ENCODE results near the gene ARHGAP23. TPM values are rescaled to one million over a fixed set of nuclear protein-coding genes. Genes with fewer than 3 reads are reported as not detected.

Gene ARHGAP23
- total and polyA plus RNA-seq, 2 donors, result 39.8 to 53.8 TPM

DNA sequence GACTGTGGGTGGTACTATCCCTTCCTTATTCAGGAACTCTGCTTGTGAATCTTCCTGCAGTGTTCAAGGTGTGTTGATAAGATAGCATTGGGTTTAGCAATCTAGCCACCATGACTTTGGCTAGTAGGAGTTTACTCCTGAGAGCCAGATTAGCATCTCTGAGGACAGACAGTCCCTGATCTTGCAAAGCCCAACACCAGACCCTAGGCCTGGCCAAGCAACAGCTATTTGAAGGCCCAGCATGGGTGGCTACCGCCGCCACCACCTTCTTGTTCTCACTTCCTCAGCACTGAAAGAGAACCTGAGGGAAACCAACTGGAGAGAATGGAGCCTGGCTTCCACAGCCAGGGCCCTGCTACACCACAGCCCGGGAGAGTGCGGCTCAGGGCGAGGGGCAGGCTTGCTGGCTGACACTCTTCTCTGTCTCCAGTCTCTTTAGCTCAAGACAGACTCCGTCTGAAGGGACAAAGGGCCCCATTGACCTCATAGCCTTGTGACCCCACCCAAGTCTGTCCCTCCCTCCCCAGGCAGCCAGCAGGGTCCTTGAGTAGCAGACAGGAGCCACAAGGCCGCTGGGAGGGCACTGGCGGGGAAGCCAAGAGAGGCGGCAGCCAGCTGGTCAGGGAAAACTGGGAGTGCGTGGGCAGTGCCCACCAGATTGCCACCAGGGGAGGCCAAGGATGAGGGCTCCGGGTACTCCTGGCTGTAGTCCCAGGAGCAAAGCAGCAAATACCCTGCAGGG, 10.9 kb upstream of the ARHGAP23 start:
- H3K27ac ChIP-seq (ENCODE audit: low read depth), result no peak overlapping the region
- no peak overlapping the region for H3K4me3 ChIP-seq (ENCODE audit: low read depth, low read length)
- no peaks in the 10 kb centered on the region for H3K4me1 ChIP-seq (ENCODE audit: insufficient read depth)
- 80% methylated on average over 11 of the region's 11 CpGs for WGBS
- H3K36me3 ChIP-seq (ENCODE audit: insufficient read depth), result no peaks in the 10 kb centered on the region
- DNase-seq (ENCODE audit: extremely low spot score), result no peak

DNA sequence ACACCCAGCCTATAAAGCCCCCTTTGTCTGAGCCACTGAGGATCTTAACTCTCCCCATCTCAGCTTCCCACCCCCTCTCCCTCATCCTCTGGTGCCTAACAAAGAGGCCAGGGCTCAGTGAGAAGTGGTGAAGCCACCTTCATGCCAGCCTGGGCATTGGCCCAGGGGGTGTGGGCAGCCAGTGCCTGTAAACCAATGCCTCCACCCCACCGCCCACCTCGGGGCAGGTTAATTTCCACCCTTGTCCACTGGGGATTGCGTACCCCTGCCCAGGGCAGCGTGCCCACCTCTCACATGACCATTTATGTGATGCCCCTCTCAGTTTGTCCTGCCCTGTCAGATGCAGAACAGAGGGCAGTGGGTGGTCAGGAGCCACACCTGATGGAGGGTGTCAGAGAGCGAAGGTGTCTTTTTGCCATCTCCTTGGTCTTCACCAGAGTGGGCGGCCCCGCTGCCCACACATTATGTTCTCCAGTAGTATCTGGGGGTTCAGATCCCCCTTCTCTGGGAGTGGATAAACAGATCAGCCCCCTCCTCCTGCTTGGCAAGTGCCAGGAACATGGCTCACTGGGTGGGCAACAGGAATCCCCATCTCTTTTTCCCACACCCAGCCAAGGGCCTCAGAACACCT, 10.1 kb upstream of the ARHGAP23 start:
- H3K36me3 ChIP-seq (ENCODE audit: insufficient read depth), result no peaks in the 10 kb centered on the region
- no peak overlapping the region for H3K27ac ChIP-seq (ENCODE audit: low read depth)
- 88% methylated on average over 7 of the region's 7 CpGs for WGBS
- no peaks in the 10 kb centered on the region for H3K4me1 ChIP-seq (ENCODE audit: insufficient read depth)
- no peak for DNase-seq (ENCODE audit: extremely low spot score)
- H3K4me3 ChIP-seq (ENCODE audit: low read depth, low read length), result no peak overlapping the region

DNA sequence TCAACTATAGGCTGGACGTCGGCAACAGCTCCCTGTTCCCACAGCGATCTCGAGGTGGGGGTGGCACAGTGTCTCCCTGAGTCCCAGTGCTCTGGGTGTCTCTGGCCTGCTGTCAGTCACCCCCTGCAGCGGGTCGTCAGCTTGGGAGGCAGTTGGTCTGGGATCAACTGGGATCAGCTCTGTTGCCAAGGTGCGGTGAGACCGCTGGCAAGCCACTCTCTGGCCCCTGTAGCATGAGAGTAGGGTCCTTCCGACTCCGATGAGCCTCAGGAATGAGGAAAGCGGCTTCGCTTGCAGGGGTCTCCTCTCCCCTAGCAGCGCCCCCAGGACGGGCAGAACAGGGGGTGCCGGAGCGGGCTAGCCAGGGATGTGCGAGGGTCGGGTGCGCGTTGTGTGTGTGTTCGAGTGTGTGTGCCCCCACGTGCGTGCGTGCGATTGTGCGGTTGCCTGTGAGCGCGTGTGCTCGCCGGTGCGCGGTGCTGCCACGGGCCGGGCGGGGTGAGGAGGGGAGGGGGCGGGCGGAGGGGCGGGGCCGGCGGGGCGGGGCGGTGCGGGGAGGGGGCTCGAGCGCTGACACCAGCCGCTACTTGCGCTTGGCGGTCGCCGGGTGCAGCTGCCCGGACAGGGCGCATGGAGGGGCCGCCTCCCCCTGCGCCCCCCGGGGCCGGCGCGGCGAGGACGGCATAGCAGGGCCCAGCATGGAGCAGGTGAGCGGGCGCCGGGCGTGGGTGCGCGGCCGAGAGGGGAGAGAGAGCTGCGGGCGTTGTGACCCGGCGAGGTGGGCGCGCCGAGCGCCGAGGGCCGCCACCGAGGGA, 9.4 kb upstream of the ARHGAP23 start:
- Histone ChIP-seq H3K4me1 (ENCODE audit: insufficient read depth) (no peaks in the 10 kb centered on the region), H3K36me3 (ENCODE audit: insufficient read depth) (no peaks in the 10 kb centered on the region), H3K4me3 (ENCODE audit: low read depth, low read length) (peak overlapping the region; percentile 37), H3K27ac (ENCODE audit: low read depth) (no peak overlapping the region)
- 4% methylated on average over 77 of the region's 78 CpGs for WGBS
- DNase-seq (ENCODE audit: extremely low spot score), result no peak

DNA sequence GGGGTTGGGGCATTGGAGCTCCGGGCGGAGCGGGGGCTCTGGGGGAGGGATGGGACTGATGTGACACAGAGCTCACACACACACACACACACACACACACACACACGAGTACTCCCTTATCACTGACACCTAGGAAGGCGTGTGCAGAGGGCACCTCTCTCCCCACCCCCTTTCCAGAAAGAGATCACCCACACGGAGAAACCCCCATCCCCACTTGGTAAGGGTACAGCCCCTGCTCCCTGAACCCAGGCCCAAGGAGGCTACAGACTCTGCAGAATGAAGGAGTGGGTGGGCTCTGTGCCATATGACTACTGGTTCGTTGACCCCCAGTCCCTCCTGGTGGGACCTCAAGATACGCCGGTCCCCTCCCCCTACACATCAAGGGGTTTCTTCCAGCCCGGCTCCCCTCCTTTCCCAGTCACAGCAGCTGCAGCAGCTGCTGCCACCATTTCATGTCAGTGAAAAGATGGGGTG, 8.7 kb upstream of the ARHGAP23 start:
- 11% methylated on average over 10 of the region's 10 CpGs for WGBS
- Histone ChIP-seq H3K4me3 (ENCODE audit: low read depth, low read length) (peak overlapping the region; percentile 37), H3K36me3 (ENCODE audit: insufficient read depth) (no peaks in the 10 kb centered on the region), H3K4me1 (ENCODE audit: insufficient read depth) (no peaks in the 10 kb centered on the region), H3K27ac (ENCODE audit: low read depth) (no peak overlapping the region)
- no peak for DNase-seq (ENCODE audit: extremely low spot score)

DNA sequence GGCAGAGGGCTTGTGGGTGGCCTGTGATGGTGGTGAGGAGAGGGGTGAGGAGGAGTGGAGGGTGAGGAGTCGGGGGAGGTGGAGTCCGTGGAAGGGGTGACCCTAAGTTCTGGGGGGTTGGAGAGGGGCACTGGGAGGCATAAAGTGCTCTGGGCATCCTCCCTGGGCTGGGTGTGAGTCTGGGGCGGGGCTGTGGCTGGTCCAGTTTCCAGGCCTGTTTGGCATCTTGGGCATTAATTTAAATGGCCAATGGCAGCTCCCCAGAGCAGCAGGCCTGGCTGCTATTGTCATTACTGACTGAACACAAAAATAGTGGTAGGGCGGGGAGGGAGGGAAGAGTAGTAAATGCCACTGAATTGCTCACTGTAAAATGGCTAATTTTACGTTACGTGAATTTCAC, 7.7 kb upstream of the ARHGAP23 start:
- no peak overlapping the region for H3K27ac ChIP-seq (ENCODE audit: low read depth)
- no peak for DNase-seq (ENCODE audit: extremely low spot score)
- H3K4me3 ChIP-seq (ENCODE audit: low read depth, low read length), result no peak overlapping the region
- no peaks in the 10 kb centered on the region for H3K36me3 ChIP-seq (ENCODE audit: insufficient read depth)
- 67% methylated on average over 6 of the region's 6 CpGs for WGBS
- no peaks in the 10 kb centered on the region for H3K4me1 ChIP-seq (ENCODE audit: insufficient read depth)

DNA sequence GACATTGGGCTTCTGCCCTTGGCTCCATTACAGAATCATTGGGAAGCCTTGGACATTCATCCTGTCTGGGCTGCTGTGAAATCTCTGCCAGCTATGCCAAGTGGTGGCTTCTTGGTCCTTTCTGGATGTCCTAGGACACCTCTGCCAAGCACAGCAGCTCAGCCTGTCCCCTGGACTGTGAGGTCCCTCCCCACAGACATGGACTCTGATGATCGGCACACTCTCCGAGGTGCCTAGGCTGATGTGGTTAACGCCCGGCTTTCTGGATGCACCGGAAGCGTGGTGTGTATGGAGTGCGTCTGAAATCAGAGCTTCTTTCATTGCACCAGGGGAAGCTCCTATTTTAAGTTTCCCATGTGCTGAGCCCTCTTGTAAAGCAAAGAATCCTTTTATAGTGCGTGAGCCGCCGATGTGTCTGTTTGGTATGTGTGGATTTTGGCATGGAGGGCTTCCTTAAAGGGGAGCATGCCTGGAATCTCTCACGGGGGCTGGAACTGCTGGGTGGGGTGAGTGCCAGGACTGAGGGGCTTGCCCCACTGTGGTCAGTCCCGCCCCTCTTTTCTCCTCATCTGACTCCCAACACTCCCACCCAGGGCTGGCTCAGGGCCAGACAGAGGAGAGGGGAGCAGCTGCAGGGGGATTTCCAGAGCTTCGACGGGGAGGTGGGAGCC, 7.0 kb upstream of the ARHGAP23 start:
- Histone ChIP-seq H3K4me1 (ENCODE audit: insufficient read depth) (no peaks in the 10 kb centered on the region), H3K4me3 (ENCODE audit: low read depth, low read length) (no peak overlapping the region), H3K36me3 (ENCODE audit: insufficient read depth) (no peaks in the 10 kb centered on the region), H3K27ac (ENCODE audit: low read depth) (no peak overlapping the region)
- WGBS, result 8% methylated on average over 14 of the region's 14 CpGs
- DNase-seq (ENCODE audit: extremely low spot score), result peak; percentile 66

DNA sequence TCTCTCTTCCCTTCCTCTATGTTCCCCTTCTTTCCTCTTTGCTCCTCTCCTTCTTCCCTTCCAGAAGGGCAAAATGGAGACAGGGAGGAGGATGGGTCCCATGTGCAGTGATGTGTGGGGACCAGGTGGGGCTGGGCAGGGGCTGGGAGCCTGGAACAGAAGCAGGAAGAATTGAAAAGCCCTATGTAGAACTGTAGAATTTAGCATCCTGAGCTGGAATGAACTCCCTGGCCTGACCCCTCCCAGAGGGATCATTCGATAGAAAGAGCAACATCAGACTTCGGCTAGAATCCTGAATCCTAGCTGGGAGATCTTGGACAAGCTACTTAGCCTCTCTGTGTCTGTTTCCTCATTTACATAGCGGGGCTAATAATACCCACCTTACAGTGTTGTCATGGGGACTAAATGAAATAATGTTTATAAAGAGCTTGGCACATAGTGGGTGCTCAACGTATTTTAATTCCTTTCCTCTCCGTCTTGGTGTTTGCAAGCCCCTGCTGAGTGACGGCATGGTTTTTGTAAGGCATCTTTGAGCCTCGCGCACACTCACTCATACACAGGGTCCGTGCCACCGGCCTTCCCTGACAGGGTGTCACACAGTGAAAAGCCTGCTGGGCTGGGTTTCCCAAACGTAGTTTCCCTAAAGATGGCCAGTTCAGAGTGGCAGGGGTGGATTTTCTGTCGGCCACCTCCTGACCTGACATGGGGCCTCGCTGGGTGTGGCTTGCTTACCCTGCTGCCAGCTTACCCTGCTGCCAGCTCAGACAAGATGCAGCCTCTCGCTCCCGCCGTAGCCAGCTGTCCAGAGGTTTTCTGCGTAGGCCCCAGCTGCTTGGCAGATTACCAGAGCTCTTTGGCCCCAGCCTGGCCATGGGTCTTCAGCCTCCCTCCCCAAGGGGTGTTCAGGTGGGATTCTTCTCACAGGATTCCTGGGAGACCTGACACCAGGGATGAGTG, 6.1 kb upstream of the ARHGAP23 start:
- H3K27ac ChIP-seq (ENCODE audit: low read depth), result no peak overlapping the region
- 44% methylated on average over 17 of the region's 17 CpGs for WGBS
- H3K4me1 ChIP-seq (ENCODE audit: insufficient read depth), result no peaks in the 10 kb centered on the region
- no peaks in the 10 kb centered on the region for H3K36me3 ChIP-seq (ENCODE audit: insufficient read depth)
- no peak for DNase-seq (ENCODE audit: extremely low spot score)
- no peak overlapping the region for H3K4me3 ChIP-seq (ENCODE audit: low read depth, low read length)

DNA sequence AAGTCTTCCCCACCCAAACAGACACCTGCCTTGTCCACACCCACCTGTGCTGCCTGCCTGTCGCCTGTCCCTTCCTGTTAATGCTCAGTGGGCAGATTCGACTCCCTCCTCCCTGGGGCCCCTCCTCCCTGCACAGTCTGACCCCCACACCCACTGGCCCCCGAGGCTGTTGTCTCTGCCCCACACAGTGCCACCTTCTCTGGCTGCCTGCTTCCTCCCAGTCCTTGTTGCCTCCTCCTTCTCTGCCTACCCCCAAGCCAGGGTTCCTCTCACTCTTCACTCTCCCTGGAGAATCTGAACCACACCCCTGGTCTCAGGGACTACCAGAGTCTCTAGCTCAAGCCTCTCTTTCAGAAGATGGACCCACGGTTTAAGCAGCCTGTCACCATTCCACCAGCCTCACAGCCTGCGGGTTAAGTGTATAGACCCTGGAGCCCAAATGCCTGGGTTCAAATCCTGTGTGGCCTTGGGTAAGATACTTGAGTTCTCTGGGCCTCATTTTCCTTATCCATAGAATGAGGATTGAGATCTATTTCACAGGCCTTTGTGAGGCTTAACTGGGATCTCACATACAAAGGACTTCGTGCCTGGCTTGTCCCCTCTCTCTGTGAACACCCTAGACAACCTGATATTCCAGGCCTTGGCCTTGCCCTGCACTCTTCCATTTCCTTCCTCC, 3.8 kb upstream of the ARHGAP23 start:
- no peaks in the 10 kb centered on the region for H3K4me1 ChIP-seq (ENCODE audit: insufficient read depth)
- DNase-seq (ENCODE audit: extremely low spot score), result no peak
- WGBS, result 75% methylated on average over 6 of the region's 6 CpGs
- no peak overlapping the region for H3K27ac ChIP-seq (ENCODE audit: low read depth)
- H3K36me3 ChIP-seq (ENCODE audit: insufficient read depth), result no peaks in the 10 kb centered on the region
- H3K4me3 ChIP-seq (ENCODE audit: low read depth, low read length), result no peak overlapping the region

DNA sequence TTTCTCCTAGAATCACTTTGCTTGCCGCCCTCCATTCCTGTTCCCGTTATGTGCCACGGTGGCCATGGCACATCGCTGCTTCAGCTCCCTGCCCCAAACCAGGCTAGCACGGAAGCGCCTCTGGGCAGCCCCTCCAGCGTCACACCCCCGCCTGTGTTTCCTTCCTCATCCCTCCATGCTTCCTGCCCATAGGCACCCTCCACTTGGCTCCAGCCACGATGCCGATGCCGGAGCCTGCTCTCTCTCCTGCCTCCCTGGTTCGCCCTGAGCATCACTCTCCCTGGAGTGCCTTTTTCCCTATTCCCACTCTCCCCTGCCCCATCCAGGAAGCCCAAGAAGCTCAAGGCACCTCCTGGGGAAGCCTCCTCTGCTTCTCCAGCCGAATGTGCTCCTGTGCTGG, 3.2 kb upstream of the ARHGAP23 start:
- Histone ChIP-seq H3K4me3 (ENCODE audit: low read depth, low read length) (no peak overlapping the region), H3K4me1 (ENCODE audit: insufficient read depth) (no peaks in the 10 kb centered on the region), H3K27ac (ENCODE audit: low read depth) (no peak overlapping the region), H3K36me3 (ENCODE audit: insufficient read depth) (no peaks in the 10 kb centered on the region)
- no peak for DNase-seq (ENCODE audit: extremely low spot score)
- 71% methylated on average over 13 of the region's 13 CpGs for WGBS

DNA sequence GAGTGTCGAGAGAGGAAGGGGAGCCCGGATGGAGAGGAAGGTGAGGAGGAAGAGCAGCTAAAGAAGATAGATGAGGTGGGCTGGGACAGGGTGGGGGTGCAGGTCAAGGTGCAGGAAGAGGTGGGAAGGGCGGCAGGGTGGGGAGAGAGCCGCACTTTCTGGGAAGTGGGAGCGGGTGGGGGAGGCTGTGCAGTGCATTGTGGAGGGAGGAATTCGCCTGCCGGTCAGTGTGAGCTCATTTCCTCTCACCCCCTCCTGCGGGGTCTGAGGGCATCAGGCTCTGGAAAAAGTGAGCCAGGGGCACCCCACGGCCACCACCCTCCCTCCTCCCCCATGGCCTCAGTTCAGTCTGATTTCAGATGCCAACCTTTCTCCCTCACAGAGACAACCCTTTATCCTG, 2.5 kb upstream of the ARHGAP23 start:
- Histone ChIP-seq H3K36me3 (ENCODE audit: insufficient read depth) (no peaks in the 10 kb centered on the region), H3K27ac (ENCODE audit: low read depth) (no peak overlapping the region), H3K4me1 (ENCODE audit: insufficient read depth) (no peaks in the 10 kb centered on the region), H3K4me3 (ENCODE audit: low read depth, low read length) (no peak overlapping the region)
- 64% methylated on average over 9 of the region's 9 CpGs for WGBS
- no peak for DNase-seq (ENCODE audit: extremely low spot score)

DNA sequence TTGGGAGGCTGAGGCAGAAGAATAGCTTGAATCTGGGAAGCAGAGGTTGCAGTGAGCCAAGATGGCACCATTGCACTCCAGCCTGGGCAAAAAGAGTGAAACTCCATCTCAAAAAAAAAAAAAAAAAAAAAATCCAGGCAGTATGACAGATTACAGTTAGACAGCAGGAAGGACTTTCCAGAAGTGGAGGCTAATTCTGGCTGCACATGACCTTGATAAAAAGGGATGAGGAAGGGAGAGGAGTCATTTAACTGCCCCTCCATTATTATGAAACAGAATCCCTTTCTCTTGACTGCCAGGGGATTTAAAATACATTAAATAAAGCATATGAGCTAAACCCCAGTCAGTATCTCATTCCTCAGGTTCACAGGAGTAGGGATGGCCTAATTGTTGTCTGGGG, 1.8 kb upstream of the ARHGAP23 start:
- Histone ChIP-seq H3K4me3 (ENCODE audit: low read depth, low read length) (no peak overlapping the region), H3K36me3 (ENCODE audit: insufficient read depth) (no peaks in the 10 kb centered on the region), H3K27ac (ENCODE audit: low read depth) (no peak overlapping the region), H3K4me1 (ENCODE audit: insufficient read depth) (no peaks in the 10 kb centered on the region)
- DNase-seq (ENCODE audit: extremely low spot score), result no peak

DNA sequence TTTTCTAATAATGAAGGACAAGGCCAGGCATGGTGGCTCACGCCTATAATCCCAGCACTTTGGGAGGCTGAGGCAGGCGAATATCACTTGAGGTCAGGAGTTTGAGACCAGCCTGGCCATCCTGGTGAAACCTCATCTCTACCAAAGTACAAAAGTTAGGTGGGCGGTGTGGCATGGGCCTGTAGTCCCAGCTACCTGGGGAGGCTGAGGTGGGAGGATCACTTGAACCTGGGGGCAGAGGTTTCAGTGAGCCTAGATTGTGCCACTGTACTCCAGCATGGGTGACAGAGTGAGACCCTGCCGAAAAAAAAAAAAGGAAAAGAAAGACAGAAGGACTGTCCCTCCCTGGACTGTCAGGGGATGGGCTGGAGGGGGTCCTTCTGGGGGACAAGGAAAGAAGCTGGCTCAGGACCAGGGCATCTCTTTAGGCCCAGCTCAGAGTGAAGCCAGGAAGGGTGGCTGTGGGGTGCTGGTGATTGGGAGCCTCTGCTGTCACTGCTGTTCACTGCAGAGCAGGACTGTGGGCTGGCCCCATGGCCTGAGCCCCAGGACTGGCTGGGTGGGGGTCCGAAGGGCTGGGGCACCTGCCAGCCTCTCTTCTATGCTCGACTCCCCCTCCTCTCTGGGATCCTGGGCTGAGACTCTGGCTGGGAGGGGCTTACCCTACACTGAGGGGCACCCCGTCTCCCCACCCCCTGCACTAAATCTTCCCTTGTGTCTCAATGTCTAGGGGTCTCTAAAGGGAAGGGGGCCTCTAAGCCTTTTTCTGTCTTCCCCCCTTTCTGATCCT, 909 bp upstream of the ARHGAP23 start:
- Histone ChIP-seq H3K36me3 (ENCODE audit: insufficient read depth) (no peaks in the 10 kb centered on the region), H3K4me1 (ENCODE audit: insufficient read depth) (no peaks in the 10 kb centered on the region), H3K27ac (ENCODE audit: low read depth) (peak overlapping the region; percentile 78), H3K4me3 (ENCODE audit: low read depth, low read length) (peak overlapping the region; percentile 88)
- WGBS, result 53% methylated on average over 7 of the region's 7 CpGs
- no peak for DNase-seq (ENCODE audit: extremely low spot score)

Data from urinary bladder (tissue), 4 donors.